ENCODE results near the gene KRTAP2-4.

- TF ChIP-seq CTCF (IDR thresholded peaks at IDR 0.05) (no peak), POLR2AphosphoS5 (IDR thresholded peaks at IDR 0.05) (no peak), POLR2A (IDR thresholded peaks at IDR 0.05) (no peak), EP300 (IDR thresholded peaks at IDR 0.05) (no peak)
Measured at GRCh38 chr17:41058741-41059140, 6.9 kb downstream of the KRTAP2-4 start.

All from sigmoid colon (tissue), 4 donors.